Measurements from ENCODE around the gene RNF14.

- TF ChIP-seq POLR2A (IDR thresholded peaks at IDR 0.05; ENCODE audit: low read depth, low read length) (no peak), CTCF (IDR thresholded peaks at IDR 0.05; ENCODE audit: extremely low read depth in 1 of 2, insufficient read depth in 1 of 2, low read depth in 1 of 2, low read length in 2 of 2) (no peak), JUN (IDR thresholded peaks at IDR 0.05; ENCODE audit: borderline replicate concordance, insufficient read depth, insufficient read length, low read depth) (no peak), POLR2AphosphoS5 (IDR thresholded peaks at IDR 0.05; ENCODE audit: insufficient read depth, low read depth, low read length) (no peak), FOS (IDR thresholded peaks at IDR 0.05; ENCODE audit: borderline replicate concordance, insufficient read depth, low read length) (no peak), MAX (IDR thresholded peaks at IDR 0.05; ENCODE audit: insufficient read depth, insufficient read length) (no peak), EZH2 (IDR thresholded peaks at IDR 0.05; ENCODE audit: borderline replicate concordance, low read depth, low read length, severe bottlenecking) (no peak)
Observed at GRCh38 chr5:141966963-141967333, 2.0 kb upstream of the RNF14 start.

Measured in endothelial cell of umbilical vein (primary cell).